GM23338 (cell line): ENCODE results near the gene CD93. TPM values are rescaled to one million over a fixed set of nuclear protein-coding genes. Genes with fewer than 3 reads are reported as not detected.

ENCODE experiments used
- ATAC-seq: fragments of 200-7000 bp; cut with Tn5 transposase; 3 replicates; pipeline ENCODE4 v1.9.1; 2020
- DNase-seq: peaks from one replicate; pipeline ENCODE4 v3.0.0-alpha.2; 2015; ENCODE audit warnings: low spot score
- H2AFZ ChIP-seq: fragments of 200-600 bp; sonication (generic); 2 replicates; pipeline ENCODE4 v1.8.0; 2016; ENCODE audit warnings: antibody characterized with exemption, mild to moderate bottlenecking, moderate library complexity
- H3F3A ChIP-seq: fragments of 200-600 bp; sonication (generic); replicated peaks from 2 replicates; pipeline ENCODE4 v1.8.0; 2017; ENCODE audit warnings: antibody characterized with exemption, mixed run types, low read depth
- H3K27ac ChIP-seq: fragments of 200-600 bp; sonication (generic); 2 replicates; pipeline ENCODE4 v1.6.1; 2016; ENCODE audit warnings: low read depth
- H3K27me3 ChIP-seq: fragments of 200-600 bp; sonication (generic); 2 replicates; pipeline ENCODE4 v1.8.0; 2016; ENCODE audit warnings: mild to moderate bottlenecking, mixed run types, moderate library complexity; ENCODE audit not compliant: insufficient read depth
- H3K36me3 ChIP-seq: fragments of 200-600 bp; sonication (generic); 2 replicates; pipeline ENCODE4 v1.8.0; 2016; ENCODE audit warnings: mild to moderate bottlenecking; ENCODE audit not compliant: insufficient read depth
- H3K4me1 ChIP-seq: fragments of 200-600 bp; sonication (generic); 2 replicates; pipeline ENCODE4 v1.8.0; 2016; ENCODE audit warnings: mild to moderate bottlenecking, moderate library complexity; ENCODE audit not compliant: insufficient read depth
- H3K4me2 ChIP-seq: fragments of 200-600 bp; sonication (generic); 2 replicates; pipeline ENCODE4 v1.7.1; 2017; ENCODE audit warnings: mixed run types
- H3K4me3 ChIP-seq: fragments of 200-600 bp; sonication (generic); 2 replicates; pipeline ENCODE4 v1.6.1; 2016; ENCODE audit warnings: mixed run types
- H3K79me2 ChIP-seq: fragments of 200-600 bp; sonication (generic); replicated peaks from 2 replicates; pipeline ENCODE4 v1.8.0; 2017; ENCODE audit warnings: mild to moderate bottlenecking; ENCODE audit not compliant: insufficient read depth
- H3K9me2 ChIP-seq: fragments of 200-600 bp; sonication (generic); 2 replicates; pipeline ENCODE4 v1.8.0; 2017; ENCODE audit not compliant: insufficient read depth
- H4K20me1 ChIP-seq: fragments of 200-600 bp; sonication (generic); replicated peaks from 2 replicates; pipeline ENCODE4 v1.8.0; 2017; ENCODE audit warnings: mild to moderate bottlenecking; ENCODE audit not compliant: insufficient read depth
- H3K27ac Mint-ChIP-seq: 2 replicates; pipeline ENCODE4 v1.8.0; 2020; ENCODE audit warnings: inconsistent platforms, mild to moderate bottlenecking, moderate library complexity, mixed read lengths
- H3K27me3 Mint-ChIP-seq: 3 replicates; pipeline ENCODE4 v1.8.0; 2022; ENCODE audit warnings: low read depth, mild to moderate bottlenecking, moderate library complexity, mixed read lengths, inconsistent platforms; ENCODE audit not compliant: insufficient read depth, poor library complexity
- H3K36me3 Mint-ChIP-seq: 3 replicates; pipeline ENCODE4 v1.8.0; 2021; ENCODE audit warnings: low read depth, mild to moderate bottlenecking, inconsistent platforms, moderate library complexity, mixed read lengths
- H3K4me1 Mint-ChIP-seq: 3 replicates; pipeline ENCODE4 v1.8.0; 2020; ENCODE audit warnings: mild to moderate bottlenecking, inconsistent platforms, mixed read lengths
- H3K4me3 Mint-ChIP-seq: 3 replicates; pipeline ENCODE4 v1.8.0; 2021; ENCODE audit warnings: moderate library complexity, mild to moderate bottlenecking, inconsistent platforms, mixed read lengths
- H3K9me3 Mint-ChIP-seq: 3 replicates; pipeline ENCODE4 v1.8.0; 2020; ENCODE audit warnings: moderate library complexity, mild to moderate bottlenecking, inconsistent platforms, mixed read lengths
- CREB1 ChIP-seq: fragments of 250-450 bp; sonication (Bioruptor Pico); IDR thresholded peaks from 2 replicates; pipeline ENCODE4 v1.5.0; 2020; ENCODE audit warnings: low read depth, mild to moderate bottlenecking, moderate library complexity
- ETS1 ChIP-seq: IDR thresholded peaks from 2 replicates; pipeline ENCODE4 v1.6.1; 2016; ENCODE audit warnings: antibody characterized with exemption
- EZH2phosphoT487 ChIP-seq: fragments of 200-600 bp; sonication (generic); IDR thresholded peaks from one replicate; pipeline ENCODE4 v1.8.1; 2018; ENCODE audit warnings: antibody characterized with exemption; ENCODE audit not compliant: unreplicated experiment
- NANOG ChIP-seq: IDR thresholded peaks from 2 replicates; pipeline ENCODE4 v1.6.1; 2016; ENCODE audit warnings: antibody characterized with exemption, borderline replicate concordance
- POLR2AphosphoS5 ChIP-seq: IDR thresholded peaks from 2 replicates; pipeline ENCODE4 v1.6.1; 2016; ENCODE audit warnings: antibody characterized with exemption, low read depth
- REST ChIP-seq: IDR thresholded peaks from one replicate; pipeline ENCODE4 v1.6.1; 2018; ENCODE audit warnings: antibody characterized with exemption; ENCODE audit not compliant: unreplicated experiment
- ZNF114 ChIP-seq: fragments of 250-450 bp; sonication (Bioruptor Pico); IDR thresholded peaks from 2 replicates; pipeline ENCODE4 v1.5.0; 2020; ENCODE audit warnings: mild to moderate bottlenecking, moderate library complexity
- ZNF331 ChIP-seq: fragments of 250-450 bp; sonication (Bioruptor Pico); IDR thresholded peaks from 2 replicates; pipeline ENCODE4 v1.5.0; 2020; ENCODE audit warnings: low read depth, mild to moderate bottlenecking, moderate library complexity
- ZNF462 ChIP-seq: fragments of 250-450 bp; sonication (Bioruptor Pico); IDR thresholded peaks from 2 replicates; pipeline ENCODE4 v1.5.0; 2020; ENCODE audit warnings: mild to moderate bottlenecking, moderate library complexity
- long read RNA-seq: library from polyadenylated mRNA; unstranded; transcript quantifications from one replicate; pipeline ENCODE4 v2.0.0, GENCODE V29; 2020; ENCODE audit not compliant: unreplicated experiment
- polyA plus RNA-seq: library from polyadenylated mRNA; unstranded; fragments of >200 nt; fragmentation: Nextera tagmentation; extraction: Ambion mirVana; gene quantifications from 2 replicates; pipeline ENCODE4 v1.2.1, GENCODE V29; 2016
- total RNA-seq: library from RNA; depleted of rRNA; stranded (reverse); fragments of >200 nt; shearing (Covaris generic); gene quantifications from 2 replicates; pipeline ENCODE4 v1.2.3, GENCODE V29; 2014; rRNA removed

Gene CD93
- total RNA-seq (0.04 TPM in 1 of 2 replicates, not detected in the other), polyA plus RNA-seq (0.03 TPM in 2 replicates)
- long read RNA-seq = 0 reads

GRCh38 chr20:23086056-23086566, at the start of gene CD93:
TSS of gene CD93 (minus strand) at chr20:23086324. CDS start at chr20:23086192, 132 bp downstream.
- Histone ChIP-seq H3K4me1 (no peaks in the 10 kb centered on the region; the same call in 1 of the 2 replicates), H3K36me3 (no peaks in the 10 kb centered on the region), H3K27ac (no peak within 1 kb of the TSS), H3K4me3 (no peak within 1 kb of the TSS), H3K79me2 (no peaks in the 10 kb centered on the region), H2AFZ (peak within 1 kb of the TSS; percentile 43; the same call in 1 of the 2 replicates), H3F3A (no peaks in the 10 kb centered on the region), H3K27me3 (no peaks in the 10 kb centered on the region), H4K20me1 (no peaks in the 10 kb centered on the region), H3K9me2 (no peaks in the 10 kb centered on the region), H3K4me2 (no peak within 1 kb of the TSS)
- Mint-ChIP-seq H3K27me3 (peaks cover 8% of the 10 kb centered on the region), H3K4me1 (peaks cover 28% of the 10 kb centered on the region), H3K27ac (no peak within 1 kb of the TSS), H3K36me3 (no peaks in the 10 kb centered on the region), H3K4me3 (no peak within 1 kb of the TSS), H3K9me3 (no peaks in the 10 kb centered on the region)
- peak; percentile 24 for ATAC-seq
- TF ChIP-seq ZNF462 (CRISPR knock-in tag) (no peak), ETS1 (no peak), ZNF331 (CRISPR knock-in tag) (no peak), ZNF114 (CRISPR knock-in tag) (no peak), NANOG (no peak), REST (no peak), CREB1 (CRISPR knock-in tag) (no peak), EZH2phosphoT487 (no peak), POLR2AphosphoS5 (no peak)
- peak; percentile 8 for DNase-seq
